BLaER1 treated with 17β-estradiol and CSF1 and Interleukin-3, amounts not matched to agents 10 nM and 100 nM (cell line): ENCODE measurements around the gene SMAD2.

Experiments
- H3K27ac ChIP-seq, 11 experiments: shearing (Covaris generic); formaldehyde crosslinking; 2 replicates each; pipeline ENCODE4 v1.8.1; 2022
- H3K27me3 ChIP-seq, 11 experiments: shearing (Covaris generic); formaldehyde crosslinking; 2 replicates each; pipeline ENCODE4 v1.8.1; 2022
- H3K36me3 ChIP-seq, 11 experiments: shearing (Covaris generic); formaldehyde crosslinking; 2 replicates each; pipeline ENCODE4 v1.8.1; 2022
- H3K4me1 ChIP-seq, 10 experiments: shearing (Covaris generic); formaldehyde crosslinking; 2 replicates each; pipeline ENCODE4 v1.8.1; 2022
- H3K4me2 ChIP-seq, 11 experiments: shearing (Covaris generic); formaldehyde crosslinking; 2 replicates each; pipeline ENCODE4 v1.8.1; 2022
- H3K4me3 ChIP-seq, 10 experiments: shearing (Covaris generic); formaldehyde crosslinking; 2 replicates each; pipeline ENCODE4 v1.8.1; 2022
- H3K9ac ChIP-seq, 11 experiments: shearing (Covaris generic); formaldehyde crosslinking; 2 replicates each; pipeline ENCODE4 v1.8.1; 2022
- H3K9me3 ChIP-seq, 11 experiments: shearing (Covaris generic); formaldehyde crosslinking; replicated peaks in 1 of 11; 2 replicates each; pipeline ENCODE4 v1.8.1; 2022
- H4K20me1 ChIP-seq, 11 experiments: shearing (Covaris generic); formaldehyde crosslinking; 2 replicates each; pipeline ENCODE4 v1.8.1; 2022
- Cebpa-rat ChIP-seq, 11 experiments: shearing (Covaris generic); IDR thresholded peaks; 2 replicates each; pipeline ENCODE4 v1.8.1; 2022

SMAD2 gene

DNA sequence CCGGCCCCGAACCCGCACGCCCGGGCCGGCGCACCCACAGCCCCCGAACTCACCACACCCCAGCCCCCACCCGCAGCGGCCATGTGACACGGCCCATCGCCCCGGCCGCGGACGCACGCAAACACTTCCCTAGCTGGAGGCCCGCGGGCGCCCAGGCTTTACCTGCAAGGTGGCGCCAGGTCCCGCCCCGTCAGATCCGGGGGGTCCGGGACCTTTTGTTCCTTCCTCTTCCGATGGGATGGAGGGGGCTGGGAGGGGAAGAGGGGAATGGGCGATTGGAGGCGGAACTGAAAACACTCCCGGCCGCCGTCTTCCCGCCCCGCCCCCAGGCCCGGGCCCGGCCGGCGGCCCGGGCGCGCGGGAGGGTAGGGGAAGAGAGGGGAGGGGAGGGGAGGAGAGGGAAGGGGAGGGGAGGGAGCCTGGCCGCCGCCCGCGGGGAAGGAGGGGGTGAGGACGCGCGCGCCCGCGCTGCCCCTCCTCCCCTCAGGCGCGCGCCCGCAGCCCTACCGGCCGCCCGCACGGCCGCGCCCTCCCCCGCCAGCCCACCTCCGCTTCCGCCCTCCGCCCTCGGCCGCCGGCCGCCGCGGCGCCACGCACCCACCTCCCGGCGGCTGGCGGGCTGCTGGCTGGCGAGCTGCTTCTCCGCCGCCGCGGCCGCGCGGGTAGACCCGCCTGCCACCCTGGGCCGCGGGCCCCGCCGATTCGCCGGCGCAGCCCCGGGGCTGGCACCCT, at the start of gene SMAD2:
TSS of gene SMAD2 (minus strand) at position 461 of the 732 bp plus-strand sequence. CDS start 33,903 bp downstream, outside the sequence.
- Histone ChIP-seq H3K4me1 (peaks cover 37 to 60% (median 44%) of the 10 kb centered on the region in 10 experiments), H3K36me3 (0 out of 22 replicates have a peak, but pooled peaks cover 0 to 3% (median 0%) of the 10 kb centered on the region in 11 experiments), H3K4me2 (peak within 1 kb of the TSS; percentile 77 to 96 (median 88)), H3K27ac (peak within 1 kb of the TSS; percentile 90 to 99 (median 97)), H3K27me3 (no peaks in the 10 kb centered on the region), H3K9ac (peak within 1 kb of the TSS; percentile 89 to 99 (median 96)), H4K20me1 (peaks cover 33 to 46% (median 43%) of the 10 kb centered on the region in 11 experiments; a peak in 21 of 22 replicates), H3K4me3 (peak within 1 kb of the TSS; percentile 73 to 90 (median 84)), H3K9me3 (no peaks in the 10 kb centered on the region; a peak in 1 of 22 replicates)
- no peak for TF ChIP-seq Cebpa-rat (IDR thresholded peaks at IDR 0.05)

GRCh38 chr18:47979611-47980200, 49.2 kb upstream of the SMAD2 start:
- Histone ChIP-seq H3K4me1 (peaks cover 21 to 75% (median 65%) of the 10 kb centered on the region in 10 experiments), H4K20me1 (no peaks in the 10 kb centered on the region), H3K9ac (peak overlapping the region in 1 of 11 experiments; percentile 9; a peak in 1 of 22 replicates), H3K27ac (0 out of 22 replicates have a peak overlapping the region, but pooled peaks of 1 of the 11 experiments have one; percentile 1), H3K4me3 (no peak overlapping the region), H3K36me3 (no peaks in the 10 kb centered on the region), H3K9me3 (peaks cover 0 to 12% (median 11%) of the 10 kb centered on the region in 11 experiments; a peak in 15 of 22 replicates), H3K4me2 (peak overlapping the region in 9 of 11 experiments; percentile 12 to 53 (median 47); a peak in 16 of 22 replicates), H3K27me3 (no peaks in the 10 kb centered on the region)
- TF ChIP-seq Cebpa-rat (IDR thresholded peaks at IDR 0.05): no peak

GRCh38 chr18:47978603-47979002, 48.1 kb upstream of the SMAD2 start:
- TF ChIP-seq Cebpa-rat (IDR thresholded peaks at IDR 0.05): no peak
- Histone ChIP-seq H3K27ac (no peak overlapping the region), H3K27me3 (no peaks in the 10 kb centered on the region), H3K4me2 (no peak overlapping the region), H3K9ac (no peak overlapping the region), H4K20me1 (no peaks in the 10 kb centered on the region), H3K9me3 (peaks cover 0 to 12% (median 11%) of the 10 kb centered on the region in 11 experiments; a peak in 15 of 22 replicates), H3K4me1 (peaks cover 17 to 76% (median 61%) of the 10 kb centered on the region in 10 experiments), H3K36me3 (no peaks in the 10 kb centered on the region), H3K4me3 (no peak overlapping the region)

GRCh38 chr18:47978141-47978540, 47.7 kb upstream of the SMAD2 start:
- Histone ChIP-seq H3K9ac (no peak overlapping the region), H3K4me1 (peaks cover 13 to 76% (median 61%) of the 10 kb centered on the region in 10 experiments), H4K20me1 (no peaks in the 10 kb centered on the region), H3K27ac (no peak overlapping the region), H3K9me3 (peaks cover 0 to 12% (median 11%) of the 10 kb centered on the region in 11 experiments; a peak in 15 of 22 replicates), H3K36me3 (no peaks in the 10 kb centered on the region), H3K27me3 (no peaks in the 10 kb centered on the region), H3K4me2 (no peak overlapping the region; a peak in 1 of 22 replicates), H3K4me3 (no peak overlapping the region)
- no peak for TF ChIP-seq Cebpa-rat (IDR thresholded peaks at IDR 0.05)

DNA sequence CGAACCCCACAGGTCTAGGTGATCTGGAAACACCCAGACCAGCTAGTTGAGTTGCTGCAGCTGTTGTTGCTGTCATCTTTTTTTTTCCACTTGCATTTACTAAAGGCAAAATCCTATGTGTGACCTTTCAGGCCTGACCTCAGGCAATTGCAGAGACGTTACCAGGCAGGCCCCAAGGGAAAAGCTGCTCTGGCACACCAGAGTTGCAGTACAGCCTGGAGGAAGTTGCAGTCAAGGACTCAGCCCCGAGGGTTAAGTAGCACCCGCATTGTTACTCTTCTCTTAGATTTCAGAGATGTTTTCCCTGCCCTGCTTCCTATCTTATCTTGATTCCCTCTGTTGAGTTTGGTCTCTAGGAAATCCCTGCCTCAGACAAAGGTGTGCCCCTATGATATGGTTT, 45.2 kb upstream of the SMAD2 start:
- no peaks in the 10 kb centered on the region for H3K36me3 ChIP-seq
- peaks cover 0 to 12% (median 11%) of the 10 kb centered on the region in 11 experiments; a peak in 15 of 22 replicates for H3K9me3 ChIP-seq
- H3K4me1 ChIP-seq: peaks cover 21 to 75% (median 65%) of the 10 kb centered on the region in 10 experiments
- H3K9ac ChIP-seq: peak overlapping the region in 7 of 11 experiments; percentile 32 to 63 (median 52); a peak in 5 of 22 replicates
- peak overlapping the region; percentile 13 to 82 (median 72) for H3K4me2 ChIP-seq
- peak in 8 of 11 experiments; percentile 30 to 97 (median 79); a peak in 12 of 22 replicates for TF ChIP-seq Cebpa-rat (IDR thresholded peaks at IDR 0.05)
- H3K27me3 ChIP-seq: no peaks in the 10 kb centered on the region
- H4K20me1 ChIP-seq: no peaks in the 10 kb centered on the region
- peak overlapping the region in 3 of 10 experiments; percentile 0 to 21 (median 3); a peak in 1 of 20 replicates for H3K4me3 ChIP-seq
- peak overlapping the region in 8 of 11 experiments; percentile 31 to 81 (median 73); a peak in 15 of 22 replicates for H3K27ac ChIP-seq

- no peak overlapping the region for H3K4me3 ChIP-seq
- H3K27ac ChIP-seq: peak overlapping the region in 7 of 11 experiments; percentile 68 to 81 (median 74); a peak in 13 of 22 replicates
- no peak for TF ChIP-seq Cebpa-rat (IDR thresholded peaks at IDR 0.05)
- H3K4me1 ChIP-seq: peaks cover 26 to 76% (median 70%) of the 10 kb centered on the region in 10 experiments
- peaks cover 0 to 12% (median 11%) of the 10 kb centered on the region in 11 experiments; a peak in 15 of 22 replicates for H3K9me3 ChIP-seq
- H3K27me3 ChIP-seq: no peaks in the 10 kb centered on the region
- no peaks in the 10 kb centered on the region for H3K36me3 ChIP-seq
- H3K9ac ChIP-seq: peak overlapping the region in 3 of 11 experiments; percentile 27 to 54 (median 50); a peak in 6 of 22 replicates
- H3K4me2 ChIP-seq: peak overlapping the region in 9 of 11 experiments; percentile 28 to 82 (median 72); a peak in 19 of 22 replicates
- no peaks in the 10 kb centered on the region for H4K20me1 ChIP-seq
Observed at GRCh38 chr18:47975105-47975504, 44.6 kb upstream of the SMAD2 start.

- H3K9ac ChIP-seq: 0 out of 22 replicates have a peak overlapping the region, but pooled peaks of 1 of the 11 experiments have one; percentile 8
- no peak for TF ChIP-seq Cebpa-rat (IDR thresholded peaks at IDR 0.05)
- H3K27ac ChIP-seq: peak overlapping the region in 9 of 11 experiments; percentile 1 to 52 (median 41); a peak in 14 of 22 replicates
- no peaks in the 10 kb centered on the region for H3K36me3 ChIP-seq
- no peaks in the 10 kb centered on the region for H3K27me3 ChIP-seq
- H4K20me1 ChIP-seq: no peaks in the 10 kb centered on the region
- no peak overlapping the region for H3K4me3 ChIP-seq
- H3K9me3 ChIP-seq: peaks cover 8 to 23% (median 14%) of the 10 kb centered on the region in 11 experiments; a peak in 15 of 22 replicates
- H3K4me2 ChIP-seq: peak overlapping the region; percentile 42 to 70 (median 65)
- peaks cover 24 to 61% (median 48%) of the 10 kb centered on the region in 10 experiments for H3K4me1 ChIP-seq
Observed at GRCh38 chr18:47970664-47971531, 40.4 kb upstream of the SMAD2 start.

DNA sequence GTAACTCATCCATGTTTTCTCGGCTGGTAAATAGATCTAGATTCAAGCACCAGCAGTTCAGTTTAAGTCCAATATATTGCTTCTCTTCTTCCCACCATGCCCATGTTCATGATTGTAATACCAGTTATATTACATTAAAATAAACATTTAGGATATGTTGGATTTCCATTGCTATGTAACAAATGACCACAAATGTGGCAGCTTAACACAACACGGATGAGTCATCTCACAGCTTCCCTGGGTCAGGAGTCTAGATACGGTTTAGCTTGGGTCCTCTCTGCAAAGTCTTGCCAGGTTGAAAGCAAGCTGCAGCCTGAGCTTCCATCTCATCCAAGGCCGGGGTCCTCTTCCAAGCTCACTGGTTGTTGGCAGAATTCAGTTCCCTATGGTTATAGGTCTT, 39.4 kb upstream of the SMAD2 start:
- peak overlapping the region in 7 of 11 experiments; percentile 42 to 70 (median 65); a peak in 12 of 22 replicates for H3K4me2 ChIP-seq
- peaks cover 15 to 50% (median 37%) of the 10 kb centered on the region in 10 experiments for H3K4me1 ChIP-seq

More for the DNA sequence above, 39.4 kb upstream of the SMAD2 start:
- Histone ChIP-seq H3K9me3 (peaks cover 8 to 29% (median 17%) of the 10 kb centered on the region in 11 experiments; a peak in 15 of 22 replicates), H3K9ac (no peak overlapping the region), H3K4me3 (no peak overlapping the region), H3K36me3 (no peaks in the 10 kb centered on the region), H4K20me1 (no peaks in the 10 kb centered on the region), H3K27ac (no peak overlapping the region), H3K27me3 (no peaks in the 10 kb centered on the region)
- no peak for TF ChIP-seq Cebpa-rat (IDR thresholded peaks at IDR 0.05)
